ENCODE measurements around the gene SLC22A5. TPM values are rescaled to one million over a fixed set of nuclear protein-coding genes. Genes with fewer than 3 reads are reported as not detected.

SLC22A5 gene
- total RNA-seq, 1 experiment from 2014 or later: 15.2 TPM

DNA sequence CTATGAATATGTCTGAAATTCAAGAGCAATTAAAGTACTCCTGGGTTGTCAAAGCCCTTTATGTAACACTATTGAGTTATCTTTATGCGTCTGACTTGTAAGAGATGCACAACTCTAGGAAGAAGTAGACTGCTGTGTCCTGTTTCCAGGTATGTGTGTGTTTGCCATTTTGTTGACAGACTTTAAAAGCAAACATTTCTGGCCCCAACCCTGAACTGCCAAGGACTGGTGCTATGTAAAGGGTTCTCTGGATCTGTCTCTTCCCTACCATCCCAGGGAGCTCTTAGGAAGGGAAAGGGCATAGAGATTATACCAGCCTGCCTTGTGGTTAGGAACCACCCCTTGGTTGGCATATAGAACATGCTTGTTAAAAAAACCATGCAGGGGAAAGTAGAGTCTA lies 12.1 kb downstream of the SLC22A5 start:
- BruUV-seq (replicated peaks): no TSS peak
- Histone ChIP-seq H3K9me3 (ENCODE audit: insufficient read depth, low read depth) (no peaks in the 10 kb centered on the region), H3K27me3 (ENCODE audit: insufficient read depth, low read depth) (no peaks in the 10 kb centered on the region), H3K4me3 (no peak overlapping the region), H4K20me1 (ENCODE audit: insufficient read depth) (no peaks in the 10 kb centered on the region), H3K9me2 (ENCODE audit: insufficient read depth) (no peaks in the 10 kb centered on the region), H3K36me3 (ENCODE audit: low read depth) (no peaks in the 10 kb centered on the region), H3K79me2 (ENCODE audit: low read depth) (peaks cover 9% of the 10 kb centered on the region), H3K4me1 (replicated peaks; ENCODE audit: insufficient read depth) (peaks cover 7% of the 10 kb centered on the region), H3K27ac (no peak overlapping the region), H3K4me2 (no peak overlapping the region), H2AFZ (no peak overlapping the region), H3F3A (ENCODE audit: insufficient read depth, low read depth) (peaks cover 7% of the 10 kb centered on the region; the same call in 1 of the 2 replicates)
- intact Hi-C loops (cut with micrococcal nuclease; ENCODE audit: unreplicated experiment): loop anchor here (10.0 kb wide), 1 partner anchor 353 kb away; the partner anchor contains the start of gene KIF3A
- no peak for TF ChIP-seq EZH2 (IDR thresholded peaks at IDR 0.05; ENCODE audit: low read depth)
- TF ChIP-seq, protein P1, sequence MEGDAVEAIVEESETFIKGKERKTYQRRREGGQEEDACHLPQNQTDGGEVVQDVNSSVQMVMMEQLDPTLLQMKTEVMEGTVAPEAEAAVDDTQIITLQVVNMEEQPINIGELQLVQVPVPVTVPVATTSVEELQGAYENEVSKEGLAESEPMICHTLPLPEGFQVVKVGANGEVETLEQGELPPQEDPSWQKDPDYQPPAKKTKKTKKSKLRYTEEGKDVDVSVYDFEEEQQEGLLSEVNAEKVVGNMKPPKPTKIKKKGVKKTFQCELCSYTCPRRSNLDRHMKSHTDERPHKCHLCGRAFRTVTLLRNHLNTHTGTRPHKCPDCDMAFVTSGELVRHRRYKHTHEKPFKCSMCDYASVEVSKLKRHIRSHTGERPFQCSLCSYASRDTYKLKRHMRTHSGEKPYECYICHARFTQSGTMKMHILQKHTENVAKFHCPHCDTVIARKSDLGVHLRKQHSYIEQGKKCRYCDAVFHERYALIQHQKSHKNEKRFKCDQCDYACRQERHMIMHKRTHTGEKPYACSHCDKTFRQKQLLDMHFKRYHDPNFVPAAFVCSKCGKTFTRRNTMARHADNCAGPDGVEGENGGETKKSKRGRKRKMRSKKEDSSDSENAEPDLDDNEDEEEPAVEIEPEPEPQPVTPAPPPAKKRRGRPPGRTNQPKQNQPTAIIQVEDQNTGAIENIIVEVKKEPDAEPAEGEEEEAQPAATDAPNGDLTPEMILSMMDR (conservative IDR thresholded peaks at IDR 0.05): no peak
- CTCF ChIA-PET: no interaction called here
- no peak for DNase-seq
- POLR2A ChIA-PET (ENCODE audit: unreplicated experiment): no interaction called here

DNA sequence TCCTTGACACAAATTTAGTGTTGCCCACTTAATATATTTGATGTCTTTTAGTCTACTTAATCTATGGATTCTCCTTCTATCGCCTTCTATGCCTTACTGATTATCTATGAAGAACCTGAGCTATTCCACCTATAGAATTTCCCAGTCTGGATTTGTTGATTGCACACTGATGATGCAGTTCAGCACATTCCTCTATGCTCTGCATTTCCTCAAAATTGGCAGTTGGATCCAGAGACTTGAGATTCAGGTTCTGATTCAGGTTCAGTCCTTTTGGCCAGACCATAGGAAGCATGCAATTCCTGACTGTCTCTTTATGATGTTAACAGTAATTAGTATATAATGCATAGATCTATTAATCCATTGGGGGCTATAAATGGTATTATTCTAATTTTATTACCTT lies 13.8 kb downstream of the SLC22A5 start:
- CTCF ChIA-PET: no interaction called here
- no peaks in the 10 kb centered on the region for H3K36me3 ChIP-seq (ENCODE audit: low read depth)
- peaks cover 18% of the 10 kb centered on the region; the same call in 1 of the 2 replicates for H3F3A ChIP-seq (ENCODE audit: insufficient read depth, low read depth)
- H4K20me1 ChIP-seq (ENCODE audit: insufficient read depth): no peaks in the 10 kb centered on the region
- POLR2A ChIA-PET (ENCODE audit: unreplicated experiment): no interaction called here
- no TSS peak for BruUV-seq (replicated peaks)
- no peak overlapping the region for H2AFZ ChIP-seq
- no peaks in the 10 kb centered on the region for H3K79me2 ChIP-seq (ENCODE audit: low read depth)
- no peaks in the 10 kb centered on the region for H3K9me2 ChIP-seq (ENCODE audit: insufficient read depth)
- intact Hi-C loops (cut with micrococcal nuclease; ENCODE audit: unreplicated experiment): loop anchor here (10.0 kb wide), 1 partner anchor 352 kb away; the partner anchor contains the start of gene KIF3A
- H3K27ac ChIP-seq: no peak overlapping the region; the same call in 1 of the 2 replicates
- TF ChIP-seq, protein P1 (conservative IDR thresholded peaks at IDR 0.05): no peak
- TF ChIP-seq EZH2 (IDR thresholded peaks at IDR 0.05; ENCODE audit: low read depth): no peak
- no peaks in the 10 kb centered on the region for H3K27me3 ChIP-seq (ENCODE audit: insufficient read depth, low read depth)
- H3K9me3 ChIP-seq (ENCODE audit: insufficient read depth, low read depth): no peaks in the 10 kb centered on the region
- no peak overlapping the region for H3K4me3 ChIP-seq
- no peak overlapping the region for H3K4me2 ChIP-seq
- DNase-seq: no peak
- H3K4me1 ChIP-seq (replicated peaks; ENCODE audit: insufficient read depth): peaks cover 22% of the 10 kb centered on the region

DNA sequence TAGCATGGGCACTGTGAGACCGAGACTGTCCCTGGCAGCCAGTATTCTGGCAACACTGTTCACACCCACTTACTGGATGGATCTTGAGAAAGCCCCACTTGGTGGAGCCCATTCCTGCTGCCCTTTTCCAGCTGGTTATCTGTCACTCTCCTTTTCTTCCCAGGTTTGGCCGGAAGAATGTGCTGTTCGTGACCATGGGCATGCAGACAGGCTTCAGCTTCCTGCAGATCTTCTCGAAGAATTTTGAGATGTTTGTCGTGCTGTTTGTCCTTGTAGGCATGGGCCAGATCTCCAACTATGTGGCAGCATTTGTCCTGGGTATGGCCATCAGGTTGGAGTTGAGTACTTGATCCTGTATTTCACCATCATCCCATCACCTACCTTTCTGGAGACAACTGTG lies 14.5 kb downstream of the SLC22A5 start:
- H3K4me3 ChIP-seq: no peak overlapping the region
- H3K9me3 ChIP-seq (ENCODE audit: insufficient read depth, low read depth): no peaks in the 10 kb centered on the region
- intact Hi-C loops (cut with micrococcal nuclease; ENCODE audit: unreplicated experiment): loop anchor here (2.0 to 10.0 kb wide), 2 partner anchors 351 to 429 kb away; partner anchors contain the start of genes KIF3A and SOWAHA
- H3F3A ChIP-seq (ENCODE audit: insufficient read depth, low read depth): peaks cover 25% of the 10 kb centered on the region
- no peaks in the 10 kb centered on the region for H3K9me2 ChIP-seq (ENCODE audit: insufficient read depth)
- no peak overlapping the region for H3K27ac ChIP-seq
- no peak overlapping the region for H3K4me2 ChIP-seq
- no peaks in the 10 kb centered on the region for H4K20me1 ChIP-seq (ENCODE audit: insufficient read depth)
- TF ChIP-seq, protein P1 (conservative IDR thresholded peaks at IDR 0.05): no peak
- TF ChIP-seq EZH2 (IDR thresholded peaks at IDR 0.05; ENCODE audit: low read depth): no peak
- no peaks in the 10 kb centered on the region for H3K27me3 ChIP-seq (ENCODE audit: insufficient read depth, low read depth)
- no peaks in the 10 kb centered on the region for H3K79me2 ChIP-seq (ENCODE audit: low read depth)
- peaks cover 29% of the 10 kb centered on the region for H3K4me1 ChIP-seq (replicated peaks; ENCODE audit: insufficient read depth)
- no peak overlapping the region for H2AFZ ChIP-seq
- no TSS peak for BruUV-seq (replicated peaks)
- H3K36me3 ChIP-seq (ENCODE audit: low read depth): no peaks in the 10 kb centered on the region
- CTCF ChIA-PET: no interaction called here
- POLR2A ChIA-PET (ENCODE audit: unreplicated experiment): no interaction called here
- no peak for DNase-seq
